Loucy (cell line): Measurements from ENCODE around the gene SIDT2.

Experiments used
- H2AFZ ChIP-seq: fragments of 200-600 bp; sonication (generic); 2 replicates; pipeline ENCODE4 v1.6.0; 2016; ENCODE audit warnings: antibody characterized with exemption, mild to moderate bottlenecking, low read length, moderate library complexity
- H3F3A ChIP-seq: fragments of 200-600 bp; 2 replicates; pipeline ENCODE4 v1.6.0; 2016; ENCODE audit warnings: antibody characterized with exemption, low read depth, mild to moderate bottlenecking
- H3K27me3 ChIP-seq: fragments of 200-600 bp; sonication (generic); 2 replicates; pipeline ENCODE4 v1.6.1; 2014; ENCODE audit warnings: low read length, mild to moderate bottlenecking; ENCODE audit not compliant: insufficient read depth, poor library complexity, severe bottlenecking
- H3K36me3 ChIP-seq: fragments of 200-600 bp; sonication (generic); 2 replicates; pipeline ENCODE4 v1.6.1; 2016; ENCODE audit warnings: low read length; ENCODE audit not compliant: insufficient read depth
- H3K4me1 ChIP-seq: fragments of 200-600 bp; sonication (generic); 2 replicates; pipeline ENCODE4 v1.5.1; 2014; ENCODE audit warnings: low read length, mild to moderate bottlenecking; ENCODE audit not compliant: insufficient read depth, poor library complexity, severe bottlenecking
- H3K4me2 ChIP-seq: fragments of 200-600 bp; sonication (generic); 2 replicates; pipeline ENCODE4 v1.6.0; 2014; ENCODE audit warnings: antibody characterized with exemption, low read length, low read depth, mild to moderate bottlenecking; ENCODE audit not compliant: poor library complexity, severe bottlenecking
- H3K4me3 ChIP-seq: fragments of 200-600 bp; sonication (generic); 2 replicates; pipeline ENCODE4 v1.5.1; 2014; ENCODE audit warnings: low read length, mild to moderate bottlenecking, mixed read lengths; ENCODE audit not compliant: poor library complexity, severe bottlenecking
- H3K79me2 ChIP-seq: fragments of 200-600 bp; sonication (generic); 2 replicates; pipeline ENCODE4 v1.6.1; 2014; ENCODE audit warnings: low read length; ENCODE audit not compliant: insufficient read depth
- H3K9ac ChIP-seq: fragments of 200-600 bp; sonication (generic); 2 replicates; pipeline ENCODE4 v1.6.0; 2014; ENCODE audit warnings: mild to moderate bottlenecking, low read depth, low read length, moderate library complexity; ENCODE audit not compliant: poor library complexity, severe bottlenecking
- H3K9me2 ChIP-seq: fragments of 200-600 bp; sonication (generic); replicated peaks from 2 replicates; pipeline ENCODE4 v1.6.1; 2016; ENCODE audit warnings: low read depth, low read length, mixed read lengths
- H3K9me3 ChIP-seq: fragments of 200-600 bp; sonication (generic); 2 replicates; pipeline ENCODE4 v1.6.1; 2014; ENCODE audit warnings: mild to moderate bottlenecking, antibody characterized with exemption, low read length, low read depth; ENCODE audit not compliant: insufficient read depth
- H4K20me1 ChIP-seq: fragments of 200-600 bp; sonication (generic); 2 replicates; pipeline ENCODE4 v1.6.0; 2014; ENCODE audit warnings: antibody characterized with exemption, low read length, mild to moderate bottlenecking; ENCODE audit not compliant: insufficient read depth, poor library complexity, severe bottlenecking
- CTCF ChIP-seq: fragments of 200-600 bp; sonication (generic); conservative IDR thresholded peaks from 2 replicates; pipeline ENCODE4 v1.5.1; 2014; ENCODE audit warnings: mild to moderate bottlenecking, antibody characterized with exemption, low read length
- EZH2phosphoT487 ChIP-seq: fragments of 200-600 bp; IDR thresholded peaks from 2 replicates; pipeline ENCODE4 v1.6.1; 2018; ENCODE audit warnings: antibody characterized with exemption, mild to moderate bottlenecking, moderate library complexity, borderline replicate concordance

Gene SIDT2

DNA sequence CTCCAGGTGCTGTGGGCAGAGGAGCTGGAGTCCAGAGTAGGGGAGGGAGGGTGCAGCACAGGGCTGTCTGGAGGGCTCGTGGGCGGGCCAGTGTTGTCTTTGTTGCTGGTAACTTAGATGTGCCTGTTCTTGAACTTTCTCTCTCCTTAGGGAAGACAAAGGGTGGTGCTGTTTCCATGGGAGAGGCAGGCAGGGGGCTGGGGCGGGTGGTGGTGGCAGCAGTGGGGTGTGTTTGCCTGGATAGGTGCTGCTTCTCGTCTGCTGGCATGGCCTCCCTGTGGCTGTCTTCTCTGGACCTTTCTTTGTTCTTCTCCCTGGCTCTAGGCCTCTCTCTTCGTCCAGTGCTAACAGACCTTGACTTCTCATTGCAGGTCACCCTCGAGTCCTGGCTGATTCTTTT, 8.5 kb downstream of the SIDT2 start:
- no peaks in the 10 kb centered on the region for H3K27me3 ChIP-seq
- TF ChIP-seq CTCF (no peak), EZH2phosphoT487 (no peak)
- H3K4me1 ChIP-seq, result no peaks in the 10 kb centered on the region
- H3K79me2 ChIP-seq, result no peaks in the 10 kb centered on the region
- H3K4me3 ChIP-seq, result no peak overlapping the region
- H3K4me2 ChIP-seq, result no peak overlapping the region
- H2AFZ ChIP-seq, result no peak overlapping the region
- H3F3A ChIP-seq, result no peaks in the 10 kb centered on the region
- no peaks in the 10 kb centered on the region for H3K9me2 ChIP-seq
- no peaks in the 10 kb centered on the region for H3K9me3 ChIP-seq
- no peaks in the 10 kb centered on the region for H4K20me1 ChIP-seq
- no peak overlapping the region for H3K9ac ChIP-seq
- no peaks in the 10 kb centered on the region; the same call in 1 of the 2 replicates for H3K36me3 ChIP-seq

DNA sequence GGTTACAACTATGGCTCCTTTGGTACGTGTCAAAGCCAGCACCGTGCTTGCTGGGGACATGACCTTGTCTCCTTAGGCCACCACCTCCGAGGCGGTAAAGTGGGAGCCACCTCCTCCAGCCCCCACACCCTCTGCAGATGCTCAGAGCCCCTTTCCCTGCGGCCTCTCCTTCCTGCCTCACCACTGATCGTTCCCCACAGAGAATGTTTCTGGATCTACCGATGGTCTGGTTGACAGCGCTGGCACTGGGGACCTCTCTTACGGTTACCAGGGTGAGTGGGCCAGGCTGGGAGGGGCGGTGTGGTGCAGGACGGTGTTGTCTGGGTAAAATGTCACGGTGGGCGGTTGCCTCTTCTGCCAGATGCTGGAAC, 8.9 kb downstream of the SIDT2 start:
- Histone ChIP-seq H3K9me3 (no peaks in the 10 kb centered on the region), H3K4me3 (no peak overlapping the region), H3F3A (no peaks in the 10 kb centered on the region), H3K79me2 (no peaks in the 10 kb centered on the region), H3K9me2 (no peaks in the 10 kb centered on the region), H3K27me3 (no peaks in the 10 kb centered on the region), H2AFZ (no peak overlapping the region), H4K20me1 (no peaks in the 10 kb centered on the region), H3K4me2 (no peak overlapping the region), H3K9ac (no peak overlapping the region), H3K36me3 (no peaks in the 10 kb centered on the region; the same call in 1 of the 2 replicates), H3K4me1 (no peaks in the 10 kb centered on the region)
- TF ChIP-seq CTCF (no peak), EZH2phosphoT487 (no peak)

- TF ChIP-seq EZH2phosphoT487, result no peak
- TF ChIP-seq CTCF, result no peak
- no peak overlapping the region for H2AFZ ChIP-seq
- H3K27me3 ChIP-seq, result no peaks in the 10 kb centered on the region
- H3K9me3 ChIP-seq, result no peaks in the 10 kb centered on the region
- H3K9ac ChIP-seq, result no peak overlapping the region
- H3K4me2 ChIP-seq, result no peak overlapping the region
- H3F3A ChIP-seq, result no peaks in the 10 kb centered on the region
- no peaks in the 10 kb centered on the region; the same call in 1 of the 2 replicates for H3K36me3 ChIP-seq
- H3K4me3 ChIP-seq, result no peak overlapping the region
- H3K9me2 ChIP-seq, result no peaks in the 10 kb centered on the region
- H4K20me1 ChIP-seq, result no peaks in the 10 kb centered on the region
- no peaks in the 10 kb centered on the region for H3K79me2 ChIP-seq
- H3K4me1 ChIP-seq, result no peaks in the 10 kb centered on the region
These were observed 9.4 kb downstream of the SIDT2 start for GRCh38 chr11:117187799-117188481.
